ENCODE results near the gene DOK1.

DNA sequence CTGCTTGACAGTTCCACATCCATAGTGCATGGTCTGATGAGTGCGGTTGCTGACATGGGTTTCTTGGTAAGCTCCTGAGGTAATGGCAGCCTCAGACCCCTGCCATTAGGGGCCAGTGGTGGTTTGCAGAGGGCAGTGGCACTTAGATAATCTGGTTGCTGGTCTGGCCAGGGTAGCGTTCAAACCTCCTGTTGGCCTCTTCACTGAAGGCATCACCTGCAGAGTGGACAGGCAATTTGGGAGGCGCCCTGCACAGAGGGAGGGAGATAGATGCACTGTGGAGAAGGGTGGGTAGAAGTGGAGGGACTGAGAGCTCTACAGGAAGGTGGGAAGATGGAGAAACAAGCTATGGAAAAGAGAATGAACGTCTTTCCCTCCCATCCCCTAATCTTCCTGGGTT, 21.1 kb upstream of the DOK1 start:
- TF ChIP-seq POLR2AphosphoS5 (IDR thresholded peaks at IDR 0.05), result no peak
- TF ChIP-seq EP300 (IDR thresholded peaks at IDR 0.05), result no peak

Data from esophagus muscularis mucosa (tissue), 3 donors.